NOMO-1 treated with DMSO at 0.1 percent for 48 hours (cell line): ENCODE results near the gene KCNH4.
"Not testable (repeated sequence)": the region's sequence is repeated elsewhere in the genome, so short reads cannot be mapped to it uniquely, and the experiment has no call there.

Source experiments
- DNase-seq: peaks from one replicate; lab custom pipeline; 2025; ENCODE audit not compliant: unreplicated experiment; lab: John Stamatoyannopoulos, UW

Gene KCNH4

DNA sequence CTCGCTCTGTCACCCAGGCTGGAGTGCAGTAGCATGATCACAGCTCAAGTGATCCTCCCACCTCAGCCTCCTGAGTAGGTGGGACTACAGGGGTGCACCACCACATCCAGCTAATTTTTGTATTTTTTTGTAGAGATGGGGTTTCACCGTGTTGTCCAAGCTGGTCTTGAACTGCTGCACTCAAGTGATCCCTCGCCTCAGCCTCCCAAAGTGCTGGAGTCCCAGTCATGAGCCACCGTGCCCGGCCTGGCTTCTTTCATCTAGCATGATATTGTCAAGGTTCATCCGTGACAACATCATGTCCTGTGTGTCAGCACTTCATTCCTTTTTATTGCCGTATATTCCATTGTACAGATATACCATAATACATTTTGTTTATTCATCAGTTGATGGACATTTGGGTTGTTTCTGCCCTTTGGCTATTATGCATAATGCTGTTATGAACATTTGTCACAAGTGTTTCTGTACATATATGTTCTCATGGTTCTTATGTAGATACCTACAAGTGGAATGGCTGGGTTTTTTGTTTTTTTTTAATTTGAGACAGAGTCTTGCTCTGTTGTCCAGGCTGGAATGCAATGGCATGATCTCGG lies 16.7 kb upstream of the KCNH4 start:
- no peak for DNase-seq

DNA sequence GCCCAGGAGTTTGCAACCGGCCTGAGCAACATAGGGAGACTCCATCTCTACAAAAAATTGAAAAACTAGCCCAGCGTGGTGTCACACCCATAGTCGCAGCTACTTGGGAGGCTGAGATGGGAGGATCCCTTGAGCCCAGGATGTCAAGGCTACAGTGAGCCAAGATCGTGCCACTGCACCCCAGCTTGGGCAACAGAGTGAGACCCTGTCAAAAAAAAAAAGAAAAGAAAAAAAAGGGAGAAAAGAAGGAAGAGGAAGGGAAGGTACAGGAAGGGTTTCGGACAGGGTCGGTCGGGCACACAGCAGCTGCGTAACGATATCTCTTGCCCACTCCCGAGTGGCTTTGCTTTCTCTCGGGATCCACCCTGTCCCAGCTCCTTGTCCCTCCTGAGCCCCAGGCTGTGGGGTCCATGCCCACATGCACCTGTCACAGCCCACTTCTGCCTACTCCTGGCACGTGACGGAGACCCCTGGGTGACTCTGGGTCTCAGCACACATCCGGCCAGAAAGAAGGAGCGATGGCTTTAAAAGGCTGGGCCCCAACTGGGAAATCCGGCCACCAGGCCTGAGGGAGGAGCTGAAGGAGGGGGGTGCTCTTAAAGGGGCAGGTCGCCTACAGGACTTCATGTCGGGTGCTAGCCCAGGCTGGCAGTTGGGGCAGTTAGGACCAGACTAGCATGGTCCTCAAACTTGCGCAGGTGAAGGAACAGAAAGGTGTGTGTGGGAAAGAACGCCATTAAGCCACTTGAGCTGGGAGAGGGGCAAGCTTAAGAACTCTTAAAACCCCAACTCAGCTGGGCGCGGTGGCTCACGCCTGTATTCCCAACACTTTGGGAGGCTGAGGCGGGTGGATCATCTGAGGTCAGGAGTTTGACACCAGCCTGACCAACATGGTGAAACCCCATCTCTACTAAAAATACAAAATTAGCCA lies 13.3 kb upstream of the KCNH4 start, which contains the start of gene GHDC:
GHDC (minus strand) TSS at position 526 of the 931 bp plus-strand sequence. CDS start 913 bp downstream, outside the sequence.
- peak; percentile 84 for DNase-seq

DNA sequence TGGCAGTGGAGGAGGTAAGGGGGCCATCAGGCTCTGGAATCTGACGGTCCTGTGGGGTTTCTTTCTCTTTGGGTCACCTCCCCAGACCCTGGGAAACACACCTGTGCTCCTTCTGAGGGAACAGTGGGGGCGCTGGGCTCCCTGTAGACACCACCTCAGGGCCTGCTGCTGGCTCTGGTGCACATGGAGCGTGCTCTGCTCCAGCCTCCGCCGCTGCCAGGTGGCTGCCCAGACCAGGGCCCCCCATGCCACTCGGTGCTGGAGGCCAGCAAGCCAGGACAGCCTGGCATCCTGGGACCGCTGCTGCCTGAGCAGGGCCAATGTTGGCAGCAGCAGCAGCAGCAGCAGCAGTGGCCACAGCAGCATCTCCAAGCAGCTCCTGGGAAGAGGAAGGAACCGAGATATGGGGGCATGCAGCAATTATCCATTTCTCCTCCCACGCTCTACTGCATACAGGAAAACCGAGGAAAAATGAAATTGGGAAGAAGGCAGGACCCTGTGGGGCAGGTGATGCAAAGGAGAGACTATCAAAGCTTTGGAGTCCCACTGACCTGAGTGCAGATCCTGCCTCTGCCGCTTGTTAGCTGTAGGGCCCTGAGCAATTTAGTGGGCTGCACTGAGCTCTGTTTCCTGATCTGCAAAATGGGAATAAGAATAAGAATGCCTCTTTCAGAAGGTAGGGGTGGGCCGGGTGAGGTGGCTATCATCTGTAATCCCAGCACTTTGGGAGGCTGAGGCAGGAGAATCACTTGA lies 12.4 kb upstream of the KCNH4 start:
- no peak for DNase-seq

DNA sequence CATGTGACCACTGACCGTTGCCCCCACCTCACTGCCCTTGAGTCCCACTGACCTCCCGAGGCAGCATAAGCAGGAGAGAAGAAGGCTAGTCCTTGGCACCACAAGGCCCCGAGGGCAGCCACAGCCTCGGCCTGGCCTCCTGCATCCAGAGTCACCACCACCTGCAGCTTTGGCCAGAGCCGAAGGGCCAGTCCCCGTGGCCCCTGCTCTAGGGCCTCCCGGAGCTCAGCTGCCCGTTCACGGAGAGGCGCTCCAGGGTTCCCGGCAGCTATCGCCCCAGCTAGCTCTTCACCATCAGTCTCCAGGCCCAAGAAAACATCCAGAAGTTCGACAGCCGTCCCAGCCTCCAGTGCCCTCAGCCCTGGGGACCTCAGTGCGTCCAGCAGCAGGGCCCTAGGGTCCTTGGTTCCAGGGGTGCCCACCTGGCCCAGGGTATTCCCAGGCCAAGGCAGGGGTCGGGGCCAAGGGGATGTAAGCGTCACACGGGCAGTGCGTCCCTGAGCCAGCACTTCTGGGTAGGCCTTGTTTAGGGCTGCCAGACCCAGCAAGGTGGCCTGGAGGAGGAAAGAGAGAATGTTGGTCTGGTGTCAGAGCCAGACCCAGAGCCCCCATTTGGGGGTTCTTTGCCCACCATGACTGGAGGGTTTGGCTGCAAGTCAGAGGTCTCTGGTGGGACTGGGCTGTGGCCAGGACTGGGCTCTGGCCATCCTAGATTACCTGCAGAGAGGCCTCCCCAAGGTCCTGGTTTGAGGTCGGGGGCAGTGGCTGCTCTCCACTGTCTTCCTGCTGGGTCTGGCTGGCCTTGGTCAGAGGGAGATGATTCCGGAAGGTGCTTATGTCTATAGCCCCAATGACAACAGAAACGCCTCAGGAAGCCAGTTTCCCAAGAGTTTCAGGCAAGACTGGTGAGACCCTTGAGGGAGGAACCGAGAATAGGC lies 11.5 kb upstream of the KCNH4 start:
- no peak for DNase-seq

DNA sequence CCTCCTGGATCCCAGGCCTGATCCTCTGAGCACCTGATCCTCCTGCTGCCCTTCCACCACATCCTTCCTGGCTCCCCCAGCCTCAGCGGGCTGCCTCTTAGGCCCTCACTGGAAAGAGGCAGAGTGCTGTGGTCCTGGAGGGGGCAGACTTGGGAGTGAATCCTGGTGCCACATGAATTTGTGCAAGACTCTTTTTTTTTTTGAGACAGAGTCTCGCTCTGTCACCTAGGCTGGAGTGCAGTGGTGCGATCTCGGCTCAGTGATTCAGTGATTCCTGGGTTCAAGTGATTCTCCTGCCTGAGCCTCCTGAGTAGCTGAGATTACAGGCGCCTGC lies 10.3 kb upstream of the KCNH4 start:
- no peak for DNase-seq

DNA sequence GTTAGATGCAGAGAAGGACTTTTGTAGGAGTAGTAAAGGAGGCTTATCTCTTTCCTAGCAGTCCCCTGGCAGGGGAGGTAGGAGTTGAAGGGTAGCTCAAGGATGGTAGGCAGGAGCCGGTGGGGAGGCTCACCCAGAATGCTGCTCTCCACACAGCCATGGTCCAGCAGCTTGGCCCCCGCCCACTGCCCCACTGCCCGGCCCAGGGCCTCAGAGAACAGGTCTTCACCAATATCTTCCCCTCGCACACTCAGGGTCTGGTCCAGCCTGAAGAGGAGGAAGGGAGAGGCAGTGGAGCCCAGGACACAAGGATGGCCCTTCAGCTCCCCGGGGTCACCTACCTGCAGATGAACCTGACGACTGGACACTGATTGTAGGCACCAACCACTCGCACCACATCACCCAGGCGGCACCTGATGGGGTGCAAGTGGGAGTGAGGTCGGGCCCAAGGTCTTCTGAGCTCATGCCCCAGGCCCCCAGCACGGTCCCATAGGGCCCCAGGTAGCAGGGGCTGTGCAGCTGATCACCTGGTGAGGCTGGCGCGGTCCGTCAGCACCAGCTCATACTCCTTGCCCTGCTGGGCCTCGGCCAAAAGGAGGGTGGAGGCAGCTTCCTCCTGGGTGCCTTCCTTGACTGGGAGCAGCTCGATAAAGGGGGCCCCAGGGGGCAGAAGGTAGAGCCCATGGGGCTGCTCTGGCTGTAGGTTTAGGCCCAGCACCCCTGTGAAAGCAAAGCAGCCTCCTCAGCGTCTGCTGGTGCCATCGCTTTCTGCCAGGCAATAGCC lies 9.7 kb upstream of the KCNH4 start:
- no peak for DNase-seq

DNA sequence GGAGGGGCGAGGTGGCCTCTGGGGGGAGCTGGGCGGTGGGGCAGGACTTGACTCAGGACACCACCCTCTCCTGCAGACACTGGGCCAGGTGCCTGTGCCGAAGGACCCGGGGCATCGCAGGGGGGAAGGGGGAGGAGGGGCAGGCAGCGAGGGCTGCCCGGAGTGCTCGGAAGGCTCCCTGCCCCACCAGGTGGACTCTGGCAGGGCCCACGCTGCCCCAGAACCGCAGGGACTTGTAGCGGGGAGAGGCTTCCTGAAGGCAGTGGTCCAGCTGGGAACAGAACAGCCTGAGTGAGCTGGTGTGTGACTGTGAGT lies 8.7 kb upstream of the KCNH4 start:
- no peak for DNase-seq

DNA sequence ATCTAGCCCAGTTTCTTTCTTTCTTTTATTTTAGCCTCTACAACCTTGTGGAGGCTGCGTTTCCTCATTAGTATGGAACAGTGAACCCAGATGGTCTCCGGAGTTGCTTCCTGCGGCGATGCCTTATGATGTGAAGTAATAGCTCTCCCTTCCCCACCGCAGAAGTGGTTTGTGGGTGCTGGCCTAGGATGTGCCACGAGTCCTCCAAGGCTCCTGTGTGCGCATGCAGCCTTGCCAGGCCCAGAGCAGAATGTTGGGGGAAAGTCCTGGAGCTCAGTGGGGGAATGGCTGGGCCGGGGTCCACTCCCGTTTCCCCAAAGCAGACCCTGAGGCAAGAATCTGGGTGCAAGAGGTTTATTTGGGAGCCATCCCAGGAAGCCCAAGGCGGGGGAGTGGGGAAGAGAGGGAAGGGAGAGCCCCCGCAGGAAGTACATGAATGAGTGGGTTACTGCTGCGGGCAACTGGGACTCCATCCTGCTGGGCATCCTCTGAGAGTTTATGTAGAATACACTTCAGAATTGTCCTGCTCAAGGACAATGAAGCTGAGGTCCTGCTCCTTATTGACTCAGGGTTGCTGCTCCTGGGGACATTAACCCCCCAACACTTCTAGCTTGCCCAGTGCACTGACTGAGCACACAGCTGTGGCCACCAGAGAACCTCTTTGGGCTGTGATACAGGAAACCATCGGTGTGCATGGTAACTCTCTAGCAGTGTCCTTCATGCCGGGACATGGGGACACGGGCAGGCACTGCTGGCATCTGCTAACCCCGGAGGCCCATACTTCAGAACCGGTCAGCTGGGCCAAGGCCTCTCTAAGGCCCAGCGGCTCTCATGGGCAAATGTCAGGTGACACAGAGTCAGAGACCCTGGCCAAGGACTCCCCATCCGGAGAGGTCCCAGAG lies 8.1 kb upstream of the KCNH4 start:
- peak; percentile 45 for DNase-seq

DNA sequence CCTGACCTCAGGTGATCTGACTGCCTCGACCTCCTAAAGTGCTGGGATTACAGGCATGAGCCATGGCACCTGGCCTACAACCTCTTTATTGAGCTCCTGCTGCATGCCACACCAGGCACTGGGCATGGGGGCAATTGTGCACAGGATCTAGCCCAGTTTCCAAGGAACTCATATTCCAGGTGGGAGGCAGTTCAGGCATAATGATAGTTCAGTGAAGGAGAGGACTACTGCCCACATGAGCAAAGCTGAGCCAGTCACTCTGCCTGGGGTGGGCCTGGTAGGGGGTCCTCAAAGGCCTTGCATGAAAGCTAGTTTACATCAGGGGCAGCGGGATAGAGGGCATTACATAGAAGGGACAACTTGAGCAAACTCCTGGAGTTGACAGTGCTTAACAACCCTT lies 6.9 kb upstream of the KCNH4 start:
- no peak for DNase-seq

DNA sequence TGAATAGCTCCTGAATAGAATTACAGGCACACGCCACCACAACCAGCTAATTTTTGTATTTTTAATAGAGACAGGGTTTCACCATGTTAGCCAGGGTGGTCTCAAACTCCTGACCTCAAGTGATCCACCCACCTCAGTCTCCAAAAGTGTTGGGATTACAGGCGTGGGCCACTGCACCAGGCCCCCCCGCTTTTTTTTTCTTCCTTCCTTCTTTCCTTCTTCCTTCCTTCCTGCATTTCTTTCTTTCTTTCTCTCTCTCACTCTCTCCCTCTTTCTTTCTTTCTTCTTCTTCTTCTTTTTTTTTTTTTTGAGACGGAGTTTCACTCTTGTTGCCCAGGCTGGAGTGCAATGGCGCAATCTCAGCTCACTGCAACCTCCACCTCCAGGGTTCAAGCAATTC lies 5.2 kb upstream of the KCNH4 start:
- not testable (repeated sequence) for DNase-seq

DNA sequence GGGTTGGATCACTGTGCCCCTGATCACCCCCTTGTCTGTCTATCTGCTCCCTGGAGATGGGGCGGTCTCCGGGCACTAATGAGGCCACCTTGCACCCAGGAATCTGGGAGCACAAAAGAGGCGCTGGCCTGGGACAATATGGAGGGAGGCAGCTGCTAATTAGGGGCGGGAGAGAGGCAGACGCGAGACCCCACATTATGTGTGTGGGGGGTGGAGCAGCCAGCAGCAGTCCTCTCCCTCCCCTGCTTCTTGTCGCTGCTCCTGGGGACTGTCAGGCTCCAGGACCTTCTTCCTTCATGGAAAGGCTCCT lies 4.6 kb upstream of the KCNH4 start:
- no peak for DNase-seq

DNA sequence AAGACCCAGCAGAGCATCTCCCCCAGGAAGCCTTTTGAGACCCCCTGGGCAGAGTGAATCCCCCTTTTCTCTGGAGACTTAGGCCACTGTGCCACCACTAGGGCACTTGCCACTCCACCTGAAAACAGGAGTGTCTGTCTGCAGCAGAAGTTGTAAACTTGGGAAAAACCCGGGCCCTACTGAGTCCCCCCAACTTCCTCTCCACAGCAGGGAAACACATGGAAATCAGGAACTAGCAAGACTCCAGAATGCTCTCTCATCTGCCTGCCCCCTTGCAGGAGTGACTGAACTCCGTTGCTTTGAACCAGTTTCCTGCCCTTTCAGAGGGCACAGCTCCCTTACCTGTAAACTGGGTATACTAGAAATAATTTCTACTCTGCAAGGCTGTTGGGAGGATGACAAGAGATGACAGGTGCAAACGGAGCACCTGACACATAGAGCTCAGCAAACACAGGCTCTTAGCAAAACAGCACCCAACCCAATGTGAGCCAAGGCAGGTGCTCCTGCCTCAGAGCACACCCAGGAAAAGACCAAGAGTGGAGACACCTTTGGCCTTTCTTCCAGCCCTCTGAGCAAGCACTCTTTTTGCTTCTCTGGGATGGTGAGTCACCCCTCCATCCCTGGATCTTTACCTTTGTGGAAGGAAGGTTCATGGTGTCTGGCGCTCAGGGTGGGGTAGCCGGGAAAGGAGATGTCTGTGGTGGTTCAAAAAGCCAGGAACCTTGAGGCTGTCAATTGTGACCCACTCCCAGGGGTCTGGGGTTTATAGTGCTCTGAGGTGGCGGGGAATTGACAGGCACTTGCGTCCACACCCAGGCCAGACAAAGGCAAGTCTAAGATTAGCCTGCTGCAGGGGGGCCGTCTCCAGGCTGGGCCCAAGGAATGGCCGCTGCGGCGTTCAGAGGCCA lies 4.0 kb upstream of the KCNH4 start, which contains the start of gene HCRT:
HCRT (minus strand) TSS at position 740 of the 908 bp plus-strand sequence; CDS start at position 653, 87 bp downstream.
- no peak for DNase-seq

DNA sequence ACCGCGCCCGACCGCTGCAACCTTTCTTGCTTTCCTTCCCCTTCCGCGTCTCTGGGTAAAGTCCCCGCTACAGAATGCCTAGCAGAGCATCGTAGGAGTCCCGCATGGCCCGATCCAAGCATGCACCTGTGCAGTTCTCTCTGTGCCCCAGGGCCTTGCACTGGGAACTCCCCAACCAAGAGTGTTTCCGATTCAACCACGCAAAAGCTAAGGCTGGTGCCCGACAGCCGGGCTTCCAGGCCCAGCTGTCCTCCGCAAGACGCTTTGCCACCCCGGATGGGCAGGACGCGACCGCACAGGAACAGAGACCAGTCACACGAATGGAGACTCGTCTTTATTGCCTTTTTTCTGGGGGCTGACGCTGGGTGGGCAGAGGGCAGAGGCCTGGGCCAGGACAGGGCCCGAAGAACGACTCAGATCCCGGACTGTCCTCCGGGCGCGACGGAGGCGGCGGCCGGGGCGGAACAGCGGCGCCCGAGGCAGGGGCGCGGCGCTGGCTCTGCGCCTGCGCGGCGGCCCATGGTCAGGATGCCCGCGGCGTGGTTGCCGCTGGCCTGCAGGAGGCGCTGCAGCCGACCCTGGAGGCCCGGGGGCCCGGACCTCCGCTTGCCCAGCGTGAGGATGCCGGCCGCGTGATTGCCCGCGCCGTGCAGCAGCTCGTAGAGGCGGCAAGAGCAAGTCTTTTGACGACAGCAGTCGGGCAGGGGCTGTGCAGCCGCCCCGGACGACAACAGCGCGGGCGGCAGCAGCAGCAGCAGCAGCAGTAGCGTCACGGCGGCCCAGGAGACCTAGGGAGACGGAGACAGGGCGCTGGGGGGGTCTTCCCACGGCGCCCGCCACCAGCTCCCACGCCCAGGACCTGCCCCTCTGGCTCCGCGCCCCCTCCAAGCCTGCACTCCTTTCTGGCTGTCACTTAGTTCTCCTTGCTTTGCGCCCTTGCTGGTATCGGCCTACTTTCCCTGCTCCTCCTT lies 3.1 kb upstream of the KCNH4 start:
- peak; percentile 78 for DNase-seq

DNA sequence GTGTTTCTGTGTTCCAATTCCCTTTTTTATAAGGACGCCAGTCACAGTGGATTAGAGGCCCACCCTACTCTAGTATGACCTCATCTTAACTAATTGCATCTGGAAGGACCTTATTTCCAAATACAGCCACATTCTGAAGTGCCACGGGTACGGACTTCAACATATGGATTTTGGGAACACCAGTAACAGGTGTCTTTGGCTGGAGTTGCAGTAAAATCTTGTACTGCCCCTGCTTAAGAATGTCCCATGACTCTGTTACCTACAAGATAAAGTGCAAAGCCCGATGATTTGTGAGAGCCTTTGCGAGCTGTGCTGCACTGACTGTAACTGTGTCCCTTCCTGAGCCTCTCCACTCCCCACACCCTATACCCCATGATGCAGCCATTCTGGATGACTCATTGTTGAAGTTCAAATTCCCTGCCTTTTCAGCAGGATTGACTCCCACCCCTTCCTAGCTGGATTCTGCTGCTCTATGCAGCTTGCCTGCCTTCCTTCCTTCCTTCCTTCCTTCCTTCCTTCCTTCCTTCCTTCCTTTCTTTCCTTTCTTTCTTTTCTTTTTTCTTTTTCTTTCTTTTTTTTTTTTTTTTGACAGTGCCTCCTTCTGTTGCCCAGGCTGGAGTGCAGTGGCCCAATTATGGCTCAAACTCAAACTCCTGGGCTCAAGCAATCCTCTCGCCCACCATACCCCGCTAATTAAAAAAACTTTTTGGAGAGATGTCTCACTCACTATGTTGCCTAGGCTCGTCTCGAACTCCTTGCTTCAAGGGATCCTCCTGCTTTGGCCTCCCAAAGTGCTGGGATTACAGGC lies 2.2 kb upstream of the KCNH4 start:
- DNase-seq: no peak

DNA sequence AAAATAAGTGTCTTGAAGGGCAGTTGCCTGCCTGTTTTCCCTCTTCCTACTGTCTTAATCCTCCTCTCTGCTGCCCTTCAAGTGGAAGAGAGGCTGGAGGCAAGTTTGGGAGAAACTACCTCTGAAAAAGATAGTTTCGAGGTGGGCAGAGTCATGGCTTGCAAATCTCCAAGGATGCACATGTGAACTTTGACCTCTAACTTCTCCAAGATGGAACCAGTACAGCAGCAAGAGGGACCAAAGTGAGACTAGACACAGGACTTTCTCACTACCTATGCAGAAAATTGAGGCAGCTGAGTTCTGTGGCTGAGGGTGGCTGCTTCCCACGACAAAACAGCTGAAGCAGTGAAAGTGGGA lies 887 bp upstream of the KCNH4 start:
- no peak for DNase-seq

DNA sequence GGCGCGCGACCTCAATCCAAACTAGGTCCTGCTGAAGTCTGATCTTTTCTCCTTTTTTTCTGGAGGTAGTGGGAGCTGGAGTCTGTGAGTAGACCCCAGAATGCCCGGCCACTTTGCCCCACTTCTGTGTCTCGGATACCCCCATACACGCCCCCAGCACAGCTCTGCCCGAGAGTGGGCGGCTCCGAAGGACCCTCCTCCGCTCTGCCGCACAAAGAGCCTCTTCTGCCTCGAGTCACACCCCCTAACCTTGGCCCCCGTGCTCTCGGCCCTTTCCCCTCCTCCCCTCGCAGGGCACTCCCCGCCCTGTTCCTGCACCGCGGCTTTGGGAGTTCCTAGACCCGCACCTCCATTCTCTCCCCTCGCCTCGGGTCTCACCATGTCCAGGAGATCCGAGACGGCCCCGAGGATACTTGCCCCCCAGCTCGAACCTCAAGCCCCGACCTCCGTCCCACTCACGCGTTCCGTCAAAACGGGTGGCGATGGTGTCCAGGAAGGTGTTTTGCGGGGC lies 476 bp downstream of the KCNH4 start:
- DNase-seq: no peak
